Activated CD4-positive, alpha-beta T cell treated with anti-CD3 and anti-CD28 coated beads, Interleukin-2, amount 50 U/mL, for 4 hours (primary cell): ENCODE data around the gene MCEE.
A peak's percentile ranks its signal among the peaks of the same experiment; 100 is the strongest.
"Not testable (repeated sequence)": the region's sequence is repeated elsewhere in the genome, so short reads cannot be mapped to it uniquely, and the experiment has no call there.

ENCODE experiments used
- DNase-seq, 2 experiments: peaks; one replicate each; pipeline ENCODE4 v3.0.0-alpha.2; 2020

The MCEE gene

DNA sequence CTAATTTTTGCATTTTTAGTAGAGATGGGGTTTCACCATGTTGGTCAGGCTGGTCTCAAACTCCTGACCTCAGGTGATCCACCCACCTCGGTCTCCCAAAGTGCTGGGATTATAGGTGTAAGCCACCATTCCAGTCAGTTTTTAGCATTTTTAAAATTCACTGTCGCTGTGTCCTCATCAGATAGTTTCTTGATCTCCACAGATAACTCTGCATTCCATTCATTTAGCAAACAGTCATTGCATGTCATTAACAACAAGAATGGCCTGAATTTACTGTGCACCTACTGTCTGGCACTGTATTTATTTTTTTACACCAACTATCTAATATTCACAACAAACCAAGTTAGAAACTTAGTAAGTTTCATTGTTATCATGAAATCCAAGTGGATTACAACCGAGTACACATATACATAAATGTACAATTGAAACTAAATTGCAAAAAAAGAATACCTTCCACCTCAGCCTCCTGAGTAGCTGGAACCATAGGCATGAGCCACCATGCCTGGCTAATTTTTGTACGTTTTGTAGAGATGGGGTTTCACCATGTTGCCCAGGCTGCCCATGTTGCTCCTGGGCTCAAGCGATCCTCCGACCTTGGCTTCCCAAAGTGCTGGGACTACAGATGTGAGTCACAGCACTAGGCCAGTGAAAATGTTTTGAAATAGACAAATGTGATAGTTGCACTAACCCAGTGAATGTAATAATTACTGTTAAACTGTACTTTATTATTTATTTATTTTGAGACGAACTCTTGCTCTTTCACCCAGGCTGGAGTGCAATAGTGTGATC, 4.3 kb downstream of the MCEE start:
- DNase-seq: no peak

- no peak for DNase-seq
Observed at GRCh38 chr2:71122387-71123298, 7.4 kb downstream of the MCEE start.

GRCh38 chr2:71121479-71121878, 8.6 kb downstream of the MCEE start:
- no peak for DNase-seq

DNA sequence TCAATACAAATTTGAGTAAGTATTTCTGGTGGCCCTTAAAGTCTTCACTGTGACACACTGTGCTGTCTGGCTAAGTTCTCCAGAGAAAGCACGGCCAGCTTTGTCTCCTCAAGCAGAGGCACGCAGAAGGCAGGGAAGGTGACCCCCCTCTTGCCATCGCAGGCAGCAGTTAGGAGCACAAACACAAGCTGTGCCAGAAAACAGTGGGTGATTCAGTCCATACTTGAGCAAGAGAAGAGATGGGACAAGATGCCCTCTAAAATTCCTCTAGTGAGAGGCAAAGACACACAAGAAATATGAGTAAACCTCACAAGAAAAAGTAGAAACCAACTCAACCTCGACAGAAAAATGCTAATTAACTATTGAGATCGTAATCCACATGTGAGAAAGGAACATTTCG, 9.8 kb downstream of the MCEE start:
- no peak for DNase-seq

GRCh38 chr2:71117063-71117462, 13.0 kb downstream of the MCEE start:
- DNase-seq: no peak

DNA sequence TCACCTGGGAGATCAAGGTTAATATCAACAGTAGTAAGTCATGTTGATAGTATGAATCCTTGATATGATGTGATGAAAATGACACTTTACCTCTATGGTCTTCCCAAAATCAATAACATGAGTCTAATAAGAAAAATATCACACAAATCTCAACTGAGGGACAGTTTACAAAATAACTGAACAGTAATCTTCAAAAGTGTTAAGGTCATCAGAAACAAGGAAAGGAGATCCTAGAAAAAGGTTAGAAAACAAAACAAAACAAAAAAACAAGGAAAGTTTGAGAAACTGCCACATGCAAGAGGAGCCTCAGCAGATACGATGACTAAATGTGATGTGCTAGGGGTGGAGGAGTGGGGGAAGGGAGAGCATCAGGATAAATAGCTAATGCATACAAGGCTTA, 16.2 kb downstream of the MCEE start:
- DNase-seq: no peak

DNA sequence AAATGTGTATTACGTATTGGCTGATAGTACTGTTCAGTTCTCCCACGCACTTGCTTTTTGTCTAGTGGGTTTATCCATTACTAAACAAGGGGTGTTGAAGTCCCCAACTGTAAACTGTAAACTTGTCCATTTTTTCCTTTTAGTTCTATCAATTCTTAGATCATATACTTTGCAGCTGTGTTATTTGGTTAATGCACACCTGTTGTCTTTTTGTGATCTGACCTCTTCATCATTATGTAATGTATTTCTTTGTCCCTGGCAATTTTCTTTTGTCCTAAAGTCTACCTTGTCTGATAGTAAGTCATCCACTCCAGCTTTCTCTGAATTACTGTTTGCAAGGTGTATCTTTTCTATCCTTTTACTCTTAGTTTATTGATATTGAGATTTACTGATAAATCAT, 21.9 kb downstream of the MCEE start:
- no peak for DNase-seq

GRCh38 chr2:71106463-71106862, 23.6 kb downstream of the MCEE start:
- DNase-seq: not testable (repeated sequence)

DNA sequence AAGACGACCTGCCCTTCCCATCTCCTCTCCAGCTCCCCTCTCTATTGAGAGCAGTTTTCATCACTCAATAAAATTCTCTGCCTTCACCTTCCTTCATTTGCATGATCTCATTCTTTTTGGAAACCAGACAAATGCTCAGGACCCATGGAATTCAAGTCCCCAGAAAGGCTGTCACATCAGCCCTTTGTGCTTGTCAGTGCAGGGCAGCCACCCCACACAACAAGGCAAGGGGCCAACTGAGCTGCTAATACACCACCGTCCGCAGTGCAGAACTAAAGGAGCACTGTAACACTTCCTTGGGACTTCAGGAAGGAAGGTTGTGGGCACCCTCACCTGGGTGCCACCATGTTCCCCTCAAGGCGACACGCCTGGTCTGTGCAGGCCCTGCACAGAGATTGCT, 26.2 kb downstream of the MCEE start:
- DNase-seq: no peak

GRCh38 chr2:71102981-71103681, 26.9 kb downstream of the MCEE start:
- DNase-seq: no peak

DNA sequence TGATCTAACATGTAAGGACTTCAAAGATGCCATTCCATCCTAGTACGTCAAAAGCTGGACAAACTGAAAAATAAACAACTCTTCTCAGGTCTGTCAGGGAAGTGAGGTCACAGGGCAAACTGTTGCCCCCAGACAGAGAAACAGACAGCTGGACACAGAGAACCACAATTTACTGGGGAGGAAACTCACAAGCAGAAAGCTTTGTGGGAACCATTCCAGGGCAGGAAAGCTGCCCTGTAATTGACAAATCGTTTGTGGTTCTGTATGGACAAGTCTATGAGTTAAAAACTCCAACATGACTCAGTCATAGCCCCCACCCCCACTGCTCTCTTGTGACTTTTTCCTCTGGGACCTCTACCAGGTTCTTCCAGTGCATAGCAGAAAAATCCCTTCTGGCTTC, 28.4 kb downstream of the MCEE start:
- no peak for DNase-seq

DNA sequence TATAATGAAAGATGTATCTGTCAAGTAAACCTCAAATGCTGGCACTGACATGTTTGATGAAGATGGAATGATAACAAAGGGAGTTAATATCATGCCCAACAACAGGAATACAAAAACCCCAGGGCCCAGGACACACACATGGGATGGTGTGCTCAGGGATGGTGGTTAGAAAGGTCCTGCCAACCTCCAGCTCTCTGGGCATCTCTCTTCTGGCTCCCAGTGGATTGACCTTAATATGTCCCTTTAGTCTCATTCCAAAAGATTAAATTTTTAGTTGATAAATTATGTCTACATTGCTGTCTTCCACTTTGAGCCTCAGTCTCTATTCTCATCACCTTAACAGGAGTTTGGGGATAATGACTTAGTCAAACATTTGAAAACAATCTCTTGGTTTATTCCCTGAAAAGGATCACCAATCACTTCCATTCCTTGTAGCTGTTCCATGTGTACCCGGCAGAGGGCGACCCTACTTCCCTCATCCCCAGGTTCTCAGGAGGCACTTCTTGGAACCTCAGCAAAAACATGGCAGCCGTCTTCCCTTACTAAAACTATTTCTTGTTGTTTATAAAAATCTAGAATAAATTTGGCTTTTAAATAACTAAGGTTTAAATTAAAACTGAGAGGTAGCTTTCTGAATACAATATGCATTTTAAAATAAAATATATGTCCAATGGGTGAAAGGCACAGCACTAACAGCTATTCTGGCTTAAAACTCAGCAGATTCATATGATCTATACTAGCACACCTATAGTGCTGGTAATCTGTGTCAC, 29.6 kb downstream of the MCEE start:
- peak; percentile 21 to 26 for DNase-seq

DNA sequence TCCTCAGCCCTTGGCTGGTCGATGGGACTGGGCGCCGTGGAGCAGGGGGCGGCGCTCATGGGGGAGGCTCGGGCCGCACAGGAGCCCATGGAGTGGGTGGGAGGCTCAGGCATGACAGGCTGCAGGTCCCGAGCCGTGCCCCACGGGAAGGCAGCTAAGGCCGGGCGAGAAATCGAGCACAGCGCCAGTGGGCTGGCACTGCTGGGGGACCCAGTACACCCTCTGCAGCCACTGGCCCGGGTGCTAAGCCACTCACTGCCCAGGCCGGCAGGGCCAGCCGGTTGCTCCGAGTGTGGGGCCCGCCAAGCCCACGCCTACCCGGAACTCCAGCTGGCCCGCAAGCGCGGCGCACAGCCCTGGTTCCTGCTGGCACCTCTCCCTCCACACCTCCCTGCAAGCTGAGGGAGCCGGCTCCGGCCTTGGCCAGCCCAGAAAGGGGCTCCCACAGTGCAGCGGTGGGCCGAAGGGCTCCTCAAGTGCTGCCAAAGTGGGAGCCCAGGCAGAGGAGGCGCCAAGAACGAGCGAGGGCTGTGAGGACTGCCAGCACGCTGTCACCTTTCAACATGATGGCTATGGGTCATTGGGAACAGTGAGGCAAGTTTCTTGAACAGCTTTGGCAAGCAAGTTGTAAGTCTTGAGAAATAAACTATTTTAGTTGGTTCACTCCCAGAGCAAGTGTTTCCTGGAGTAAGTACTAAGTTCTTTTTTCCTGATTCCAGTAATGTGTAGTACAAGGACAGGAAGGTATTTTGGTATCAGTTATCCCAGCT, 37.4 kb downstream of the MCEE start:
- DNase-seq: not testable (repeated sequence)

- not testable (repeated sequence) for DNase-seq
Observed at GRCh38 chr2:71091808-71092207, 38.2 kb downstream of the MCEE start.

DNA sequence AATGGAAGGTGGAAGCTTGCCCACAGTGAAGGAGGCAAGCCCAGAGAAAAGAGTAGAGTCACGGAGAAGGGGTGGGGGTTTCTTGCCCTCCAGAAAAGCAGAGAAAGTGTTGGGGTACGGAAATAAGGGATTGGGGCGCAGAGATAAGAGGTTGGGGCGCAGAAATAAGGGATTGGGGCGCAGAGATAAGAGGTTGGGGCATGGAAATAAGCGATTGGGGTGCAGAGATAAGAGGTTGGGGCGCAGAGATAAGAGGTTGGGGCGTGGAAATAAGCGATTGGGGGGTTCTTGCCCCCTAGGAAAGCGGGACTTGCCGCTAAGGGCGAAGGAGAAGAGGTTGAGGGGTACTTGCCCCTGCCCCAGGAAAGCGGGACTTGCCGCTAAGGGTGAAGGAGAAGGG, 40.6 kb downstream of the MCEE start:
- not testable (repeated sequence) for DNase-seq

DNA sequence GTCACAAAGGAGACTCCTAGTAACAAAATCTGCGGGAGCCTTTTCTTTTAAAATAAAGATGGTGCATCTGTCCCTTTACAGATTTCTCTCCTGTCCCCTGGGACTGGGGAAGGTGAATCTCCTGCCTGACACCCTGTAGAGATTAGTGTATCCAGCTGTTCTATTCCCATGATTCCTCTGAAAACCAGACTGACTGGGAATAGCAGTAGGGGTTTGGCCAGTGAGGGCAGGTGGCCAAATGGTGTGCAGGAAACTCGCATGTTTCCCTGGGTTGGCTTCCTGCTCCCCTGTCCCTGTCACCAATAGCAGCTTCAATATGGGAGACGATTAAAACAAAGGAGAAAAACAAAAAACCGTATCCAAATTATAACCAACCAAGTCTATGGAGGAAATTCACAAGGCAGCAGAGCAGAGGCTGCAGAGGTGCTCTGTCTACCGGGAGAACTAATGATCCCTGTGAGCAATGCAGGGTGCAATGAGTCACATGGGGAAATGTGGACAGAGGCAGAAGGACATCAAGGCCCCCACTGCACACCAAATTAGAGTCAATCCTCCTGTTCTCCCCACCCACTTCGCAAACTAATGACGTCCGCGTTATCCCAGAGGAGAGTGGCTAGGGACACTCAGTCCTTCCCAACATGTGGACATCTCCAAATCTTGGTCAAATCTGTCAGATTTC, 44.6 kb downstream of the MCEE start:
- not testable (repeated sequence) for DNase-seq

- DNase-seq: not testable (repeated sequence)
Observed at GRCh38 chr2:71083752-71084312, 46.2 kb downstream of the MCEE start.

DNA sequence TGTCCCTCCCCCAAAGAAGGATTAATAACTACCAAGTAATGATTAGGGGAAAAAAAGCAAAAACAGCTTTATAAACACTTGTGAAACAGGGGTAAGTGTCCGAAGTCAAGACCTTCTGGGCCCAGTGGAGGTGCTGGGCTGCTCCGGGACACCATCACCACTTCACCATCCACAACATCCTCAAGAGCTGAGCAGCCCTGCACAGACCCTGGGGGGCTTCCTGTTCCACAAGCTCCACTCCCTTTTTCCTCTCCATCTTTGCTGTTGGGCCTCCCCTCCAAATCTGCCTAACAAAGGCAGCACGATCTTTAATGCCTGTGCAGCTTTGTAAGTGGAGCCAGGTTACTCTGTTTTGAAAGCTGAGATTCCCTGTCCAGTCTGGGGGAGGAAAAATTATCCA, 46.7 kb downstream of the MCEE start:
- DNase-seq: not testable (repeated sequence)

- DNase-seq: peak in 1 of 2 experiments; percentile 15
Observed at GRCh38 chr2:71082402-71083252, 47.4 kb downstream of the MCEE start.

DNA sequence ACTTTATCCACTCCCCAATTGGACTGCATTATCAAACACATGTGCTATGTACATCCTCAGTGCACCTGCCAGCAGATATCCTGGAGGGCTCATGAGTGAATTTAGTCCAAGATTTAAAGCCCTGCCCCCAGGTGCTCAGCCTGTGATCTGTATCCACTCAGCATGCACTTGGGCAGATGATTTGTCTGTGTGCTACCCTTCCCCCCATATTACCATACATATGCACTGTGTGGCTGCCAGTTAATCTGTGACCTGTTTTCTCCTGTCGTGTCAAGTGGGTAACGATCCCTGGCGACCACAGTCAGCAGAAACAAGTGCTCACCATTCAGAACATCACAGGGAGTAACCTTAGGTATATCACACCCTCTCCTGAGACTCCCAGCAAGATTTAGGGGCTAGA, 51.4 kb downstream of the MCEE start:
- no peak for DNase-seq
